Trophoblast cell (in vitro differentiated cells and primary cell): ENCODE measurements around the gene COL5A1.

ENCODE experiments used
- DNase-seq, 2 donors: peaks; one replicate each; pipeline ENCODE4 v3.0.0-alpha.2; 2016
- H2AFZ ChIP-seq: 2 replicates; pipeline ENCODE4 v1.6.1; 2013; ENCODE audit warnings: low read length, moderate library complexity, mild to moderate bottlenecking; ENCODE audit not compliant: insufficient read depth, poor library complexity
- H2AK5ac ChIP-seq: 2 replicates; pipeline ENCODE4 v1.6.1; 2013; ENCODE audit warnings: mild to moderate bottlenecking, low read length
- H2BK120ac ChIP-seq: 2 replicates; pipeline ENCODE4 v1.6.1; 2013; ENCODE audit warnings: low read length, mild to moderate bottlenecking, moderate library complexity; ENCODE audit not compliant: insufficient read depth, poor library complexity
- H2BK12ac ChIP-seq: 2 replicates; pipeline ENCODE4 v1.6.1; 2013; ENCODE audit warnings: mild to moderate bottlenecking, low read length, moderate library complexity
- H2BK5ac ChIP-seq: 2 replicates; pipeline ENCODE4 v1.6.1; 2013; ENCODE audit warnings: low read length, low read depth, moderate library complexity, mild to moderate bottlenecking; ENCODE audit not compliant: poor library complexity
- H3K14ac ChIP-seq: 2 replicates; pipeline ENCODE4 v1.6.1; 2013; ENCODE audit warnings: mild to moderate bottlenecking, low read length
- H3K18ac ChIP-seq: 2 replicates; pipeline ENCODE4 v1.6.1; 2013; ENCODE audit warnings: mild to moderate bottlenecking, low read length
- H3K23ac ChIP-seq: 2 replicates; pipeline ENCODE4 v1.6.1; 2013; ENCODE audit warnings: low read length
- H3K27ac ChIP-seq: 2 replicates; pipeline ENCODE4 v1.5.1; 2013; ENCODE audit warnings: low read depth, mild to moderate bottlenecking, inconsistent platforms, low read length, moderate library complexity
- H3K27me3 ChIP-seq: 2 replicates; pipeline ENCODE4 v1.6.1; 2013; ENCODE audit warnings: inconsistent platforms, mild to moderate bottlenecking, low read length, moderate library complexity; ENCODE audit not compliant: insufficient read depth
- H3K36me3 ChIP-seq, 2 experiments: 1 replicate in 1 of 2; 2 replicates in 1 of 2; pipeline ENCODE4 v1.6.1; 2013; ENCODE audit warnings: low read length in 2 of 2, mild to moderate bottlenecking in 2 of 2, moderate library complexity in 1 of 2; ENCODE audit not compliant: insufficient read depth in 2 of 2, control insufficient read depth in 1 of 2
- H3K4ac ChIP-seq: 2 replicates; pipeline ENCODE4 v1.6.1; 2013; ENCODE audit warnings: low read depth, mild to moderate bottlenecking, low read length, moderate library complexity
- H3K4me1 ChIP-seq, 2 experiments: 1 replicate in 1 of 2; 2 replicates in 1 of 2; pipeline ENCODE4 v1.6.1; 2013; ENCODE audit warnings: low read length in 2 of 2, mild to moderate bottlenecking in 2 of 2, moderate library complexity in 1 of 2; ENCODE audit not compliant: insufficient read depth in 2 of 2, control insufficient read depth in 1 of 2
- H3K4me2 ChIP-seq: 2 replicates; pipeline ENCODE4 v1.6.1; 2013; ENCODE audit warnings: inconsistent platforms, mild to moderate bottlenecking, low read length, moderate library complexity
- H3K4me3 ChIP-seq: 2 replicates; pipeline ENCODE4 v1.5.1; 2013; ENCODE audit warnings: mild to moderate bottlenecking, low read depth, low read length, inconsistent platforms
- H3K79me1 ChIP-seq: one replicate; pipeline ENCODE4 v1.6.1; 2013; ENCODE audit warnings: low read length
- H3K79me2 ChIP-seq: 2 replicates; pipeline ENCODE4 v1.6.1; 2013; ENCODE audit warnings: low read length, mild to moderate bottlenecking; ENCODE audit not compliant: control insufficient read depth, insufficient read depth, poor library complexity
- H3K9ac ChIP-seq: 2 replicates; pipeline ENCODE4 v1.6.1; 2013; ENCODE audit warnings: mild to moderate bottlenecking, low read length
- H3K9me3 ChIP-seq: 2 replicates; pipeline ENCODE4 v1.6.1; 2013; ENCODE audit warnings: low read depth, mild to moderate bottlenecking, control low read depth, inconsistent platforms, low read length; ENCODE audit not compliant: insufficient read depth
- H4K12ac ChIP-seq: 2 replicates; pipeline ENCODE4 v1.6.1; 2013; ENCODE audit warnings: low read depth, mild to moderate bottlenecking, low read length, moderate library complexity
- H4K8ac ChIP-seq: 2 replicates; pipeline ENCODE4 v1.6.1; 2013; ENCODE audit warnings: low read depth, mild to moderate bottlenecking, low read length, moderate library complexity
- H4K91ac ChIP-seq: one replicate; pipeline ENCODE4 v1.6.1; 2013; ENCODE audit warnings: low read depth, mild to moderate bottlenecking, low read length, moderate library complexity
- WGBS: extraction: QIAGEN DNeasy Blood & Tissue Kit; methylation state at CpG from one replicate; pipeline ENCODE4 v1.1.7; 2013; ENCODE audit warnings: missing lambda C conversion rate; ENCODE audit not compliant: insufficient read length, insufficient coverage; ENCODE audit errors: extremely low coverage; 5-methylcytosine and 5-hydroxymethylcytosine counted together

Gene COL5A1

DNA sequence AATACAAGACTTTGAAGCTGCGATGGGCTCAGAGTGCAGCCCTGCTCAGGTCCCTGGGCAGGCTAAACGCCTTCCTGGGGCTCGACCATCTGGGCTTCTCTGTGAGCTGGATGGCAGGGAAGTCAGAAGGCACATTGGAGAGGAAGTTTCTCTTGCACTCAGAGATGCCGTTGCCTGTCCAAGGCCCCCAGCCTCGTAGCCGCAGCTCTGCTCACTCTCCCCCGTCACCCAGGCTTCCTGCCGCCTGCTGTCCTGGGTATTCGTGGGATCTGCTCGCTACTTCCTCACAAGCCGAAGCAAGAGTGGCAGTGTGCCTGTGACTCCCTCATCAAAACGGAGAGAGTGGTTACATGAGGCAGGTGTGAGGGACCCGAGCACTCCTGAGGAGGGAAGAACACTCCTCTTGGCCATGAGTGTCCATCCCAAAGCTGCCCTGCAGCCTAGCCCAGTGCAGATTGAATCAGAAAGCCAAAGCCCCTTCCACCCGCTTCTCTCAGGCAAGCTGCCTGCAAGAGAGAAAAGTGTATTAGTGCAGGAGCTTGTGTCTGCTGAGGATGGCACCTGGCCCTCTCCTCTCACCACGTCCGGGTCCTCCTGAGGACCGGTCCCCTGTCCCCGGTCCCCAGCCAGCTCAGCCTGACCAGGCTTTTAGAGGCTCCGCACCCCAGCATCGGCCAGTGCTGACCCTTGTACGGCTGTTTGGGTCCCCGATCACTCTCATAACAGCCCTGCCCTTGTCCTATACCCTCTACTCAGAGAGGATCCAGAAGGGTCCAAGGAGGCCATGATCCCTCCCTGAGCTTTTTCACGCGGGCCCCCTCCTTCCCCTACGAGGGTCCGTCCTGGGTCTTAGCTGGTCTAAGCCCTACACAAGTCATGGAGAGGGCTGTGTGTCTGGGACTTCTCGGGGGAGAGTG, 246.3 kb downstream of the COL5A1 start:
- no peak for DNase-seq
- no peaks in the 10 kb centered on the region for H3K4me1 ChIP-seq
- H4K8ac ChIP-seq: no peak overlapping the region
- no peak overlapping the region for H3K27ac ChIP-seq
- no peaks in the 10 kb centered on the region for H3K79me1 ChIP-seq
- no peak overlapping the region for H2AK5ac ChIP-seq
- H2BK12ac ChIP-seq: no peak overlapping the region
- H3K14ac ChIP-seq: no peak overlapping the region
- no CpG with 5 or more reads among the region's 27 CpGs for WGBS
- no peak overlapping the region for H3K4me2 ChIP-seq
- no peak overlapping the region for H2BK120ac ChIP-seq
- H3K18ac ChIP-seq: no peak overlapping the region
- H3K9me3 ChIP-seq: peaks cover 1% of the 10 kb centered on the region
- no peaks in the 10 kb centered on the region for H3K27me3 ChIP-seq
- H3K23ac ChIP-seq: no peak overlapping the region
- no peaks in the 10 kb centered on the region for H3K79me2 ChIP-seq
- no peak overlapping the region for H2AFZ ChIP-seq
- H4K91ac ChIP-seq: no peak overlapping the region
- H3K36me3 ChIP-seq: no peaks in the 10 kb centered on the region
- H3K4me3 ChIP-seq: no peak overlapping the region
- no peak overlapping the region for H2BK5ac ChIP-seq
- no peak overlapping the region for H3K9ac ChIP-seq
- no peak overlapping the region for H4K12ac ChIP-seq
- H3K4ac ChIP-seq: no peak overlapping the region

GRCh38 chr9:134888603-134889190, 247.1 kb downstream of the COL5A1 start:
- no peak overlapping the region for H3K9ac ChIP-seq
- no peak overlapping the region for H3K4me2 ChIP-seq
- no peak overlapping the region for H3K23ac ChIP-seq
- H2BK5ac ChIP-seq: no peak overlapping the region
- no peak overlapping the region for H3K4ac ChIP-seq
- H3K18ac ChIP-seq: no peak overlapping the region
- no peaks in the 10 kb centered on the region for H3K27me3 ChIP-seq
- no peak overlapping the region for H4K91ac ChIP-seq
- no peak overlapping the region for H3K14ac ChIP-seq
- H4K12ac ChIP-seq: no peak overlapping the region
- H2BK12ac ChIP-seq: no peak overlapping the region
- H2BK120ac ChIP-seq: no peak overlapping the region
- H4K8ac ChIP-seq: no peak overlapping the region
- H3K36me3 ChIP-seq: no peaks in the 10 kb centered on the region
- no peak overlapping the region for H3K27ac ChIP-seq
- WGBS: no CpG with 5 or more reads among the region's 14 CpGs
- no peak for DNase-seq
- no peak overlapping the region for H2AFZ ChIP-seq
- H3K9me3 ChIP-seq: peaks cover 1% of the 10 kb centered on the region
- no peaks in the 10 kb centered on the region for H3K79me2 ChIP-seq
- H2AK5ac ChIP-seq: no peak overlapping the region
- no peaks in the 10 kb centered on the region for H3K79me1 ChIP-seq
- peak overlapping the region; percentile 37 for H3K4me3 ChIP-seq
- no peaks in the 10 kb centered on the region for H3K4me1 ChIP-seq

- H3K18ac ChIP-seq: no peak overlapping the region
- no peak overlapping the region for H3K14ac ChIP-seq
- no CpG with 5 or more reads among the region's 10 CpGs for WGBS
- H3K27me3 ChIP-seq: no peaks in the 10 kb centered on the region
- no peak overlapping the region for H3K4ac ChIP-seq
- H2BK5ac ChIP-seq: no peak overlapping the region
- no peaks in the 10 kb centered on the region for H3K79me1 ChIP-seq
- no peak overlapping the region for H3K4me2 ChIP-seq
- no peak for DNase-seq
- no peak overlapping the region for H4K12ac ChIP-seq
- peaks cover 7% of the 10 kb centered on the region for H3K9me3 ChIP-seq
- H3K27ac ChIP-seq: no peak overlapping the region
- H2BK12ac ChIP-seq: no peak overlapping the region
- no peaks in the 10 kb centered on the region for H3K4me1 ChIP-seq
- no peak overlapping the region for H4K8ac ChIP-seq
- no peaks in the 10 kb centered on the region for H3K79me2 ChIP-seq
- H2AK5ac ChIP-seq: no peak overlapping the region
- no peaks in the 10 kb centered on the region for H3K36me3 ChIP-seq
- H3K23ac ChIP-seq: no peak overlapping the region
- no peak overlapping the region for H2AFZ ChIP-seq
- no peak overlapping the region for H4K91ac ChIP-seq
- no peak overlapping the region for H2BK120ac ChIP-seq
- H3K4me3 ChIP-seq: no peak overlapping the region
- H3K9ac ChIP-seq: no peak overlapping the region
Observed at GRCh38 chr9:134889386-134890154, 248.0 kb downstream of the COL5A1 start.

DNA sequence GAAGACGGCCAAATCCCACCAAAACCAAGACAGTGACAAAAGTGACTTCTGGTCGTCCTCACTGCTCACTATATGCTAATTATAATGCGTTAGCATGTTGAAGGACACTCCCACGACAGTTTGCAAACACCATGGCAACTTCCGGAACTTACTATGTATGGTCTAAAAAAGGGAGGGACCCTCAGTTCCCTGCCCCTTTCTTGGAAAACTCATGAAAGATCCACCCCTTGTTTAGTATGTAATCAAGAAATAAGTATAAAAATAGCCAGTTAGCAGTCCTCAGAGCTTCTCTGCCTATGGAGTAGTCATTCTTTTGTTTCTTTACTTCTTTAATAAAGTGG, 248.5 kb downstream of the COL5A1 start:
- no peak overlapping the region for H2BK120ac ChIP-seq
- H3K9me3 ChIP-seq: peaks cover 11% of the 10 kb centered on the region
- no peak overlapping the region for H2AK5ac ChIP-seq
- H3K36me3 ChIP-seq: no peaks in the 10 kb centered on the region
- no peak overlapping the region for H3K14ac ChIP-seq
- no peak overlapping the region for H4K91ac ChIP-seq
- H3K27me3 ChIP-seq: no peaks in the 10 kb centered on the region
- no peak overlapping the region for H3K4me3 ChIP-seq
- no peaks in the 10 kb centered on the region for H3K79me1 ChIP-seq
- H3K18ac ChIP-seq: no peak overlapping the region
- H3K9ac ChIP-seq: no peak overlapping the region
- H2AFZ ChIP-seq: no peak overlapping the region
- WGBS: no CpG with 5 or more reads among the region's 5 CpGs
- H4K8ac ChIP-seq: no peak overlapping the region
- no peak for DNase-seq
- no peak overlapping the region for H2BK5ac ChIP-seq
- no peaks in the 10 kb centered on the region for H3K4me1 ChIP-seq
- H3K79me2 ChIP-seq: no peaks in the 10 kb centered on the region
- no peak overlapping the region for H2BK12ac ChIP-seq
- no peak overlapping the region for H3K23ac ChIP-seq
- no peak overlapping the region for H3K4me2 ChIP-seq
- H3K4ac ChIP-seq: no peak overlapping the region
- H4K12ac ChIP-seq: no peak overlapping the region
- no peak overlapping the region for H3K27ac ChIP-seq
